Gastrocnemius medialis (tissue), 4 donors: ENCODE data around the gene UBFD1. TPM values are rescaled to one million over a fixed set of nuclear protein-coding genes. Genes with fewer than 3 reads are reported as not detected.

ENCODE experiments used
- ATAC-seq, 2 donors: fragments of 150-250 bp; one replicate each; pipeline ENCODE4 v1.9.1; 2016
- DNase-seq, 2 donors: peaks; one replicate each; pipeline ENCODE4 v3.0.0-alpha.2; 2019
- H3K27ac ChIP-seq, 4 donors: fragments of 200-600 bp; sonication (generic); 1 replicate in 1 of 4; 2 replicates in 3 of 4; pipeline ENCODE4 v1.5.1; 2016 to 2018; ENCODE audit warnings: mild to moderate bottlenecking in 2 of 4, moderate library complexity in 1 of 4
- H3K27me3 ChIP-seq, 3 donors: fragments of 200-600 bp; sonication (generic) in 2 of 3; 1 replicate in 1 of 3; 2 replicates in 2 of 3; pipeline versions ENCODE4 v1.5.1 to v1.6.0; 2016 to 2019; ENCODE audit warnings: mild to moderate bottlenecking in 1 of 3, moderate library complexity in 1 of 3
- H3K36me3 ChIP-seq, 2 donors: fragments of 200-600 bp; sonication (generic) in 1 of 2; one replicate each; pipeline ENCODE4 v1.5.1; 2017 to 2018
- H3K4me1 ChIP-seq, 2 donors: fragments of 200-600 bp; sonication (generic) in 1 of 2; one replicate each; pipeline ENCODE4 v1.5.1; 2016 to 2017; ENCODE audit warnings: mild to moderate bottlenecking in 2 of 2
- H3K4me3 ChIP-seq, 4 donors: fragments of 200-600 bp; sonication (generic) in 3 of 4; 1 replicate in 1 of 4; 2 replicates in 3 of 4; pipeline ENCODE4 v1.5.1; 2016 to 2019; ENCODE audit warnings: mild to moderate bottlenecking in 2 of 4
- H3K9me3 ChIP-seq, 3 donors: fragments of 200-600 bp; sonication (generic) in 2 of 3; 1 replicate in 1 of 3; 2 replicates in 2 of 3; pipeline ENCODE4 v1.5.1; 2016 to 2019
- CTCF ChIP-seq, 5 experiments: fragments of 450-650 bp in 3 of 5; fragments of 200-600 bp in 2 of 5; sonication (generic) in 2 of 5; IDR thresholded peaks in 4 of 5; conservative IDR thresholded peaks in 1 of 5; 1 replicate in 4 of 5; 2 replicates in 1 of 5; pipeline ENCODE4 v1.5.1; 2016 to 2019; ENCODE audit warnings: antibody characterized with exemption in 5 of 5, mild to moderate bottlenecking in 3 of 5, moderate library complexity in 3 of 5
- POLR2A ChIP-seq, 2 donors: fragments of 450-650 bp; IDR thresholded peaks; one replicate each; pipeline ENCODE4 v1.6.1; 2017; ENCODE audit warnings: antibody characterized with exemption in 2 of 2, mild to moderate bottlenecking in 2 of 2, moderate library complexity in 2 of 2
- in situ Hi-C, 4 donors: fragments of 200-750 bp; cut with MboI; loops; one replicate each; pipeline versions ENCODE4 v1.15.0 to v1.8.0; 2017; ENCODE audit warnings: low sequenced_read_pairs in 4 of 4
- intact Hi-C: fragments of 100-400 bp; cut with DNase I; formaldehyde crosslinking; loops from one replicate; pipeline ENCODE4 v1.15.1; 2023; ENCODE audit warnings: low total_unique reads
- total RNA-seq, 4 donors: library from RNA; depleted of rRNA; stranded (reverse); fragments of >200 nt; gene quantifications; one replicate each; pipeline versions ENCODE4 v1.1.0 to v1.2.3, GENCODE V29; 2016

The UBFD1 gene
- total RNA-seq, 4 donors from 2014 or later: 133 to 367 (median 317) TPM

- DNase-seq (no peak), ATAC-seq (no peak)
- Histone ChIP-seq H3K4me1 (peaks cover 0 to 3% of the 10 kb centered on the region in 2 donors), H3K36me3 (peaks cover 0 to 71% of the 10 kb centered on the region in 2 donors), H3K27ac (no peak overlapping the region), H3K4me3 (no peak overlapping the region), H3K9me3 (no peaks in the 10 kb centered on the region), H3K27me3 (no peaks in the 10 kb centered on the region)
- intact Hi-C loops: no loop called here
- no peak for TF ChIP-seq CTCF (IDR thresholded peaks at IDR 0.05 in 4 of 5, conservative IDR thresholded peaks at IDR 0.05 in 1 of 5)
- TF ChIP-seq POLR2A (IDR thresholded peaks at IDR 0.05): no peak
- in situ Hi-C loops: no loop called here
These were observed 34.2 kb upstream of the UBFD1 start for GRCh38 chr16:23523321-23523720.

GRCh38 chr16:23523876-23524385 is 33.6 kb upstream of the UBFD1 start:
- DNase-seq: no peak
- Histone ChIP-seq H3K4me1 (peaks cover 0 to 3% of the 10 kb centered on the region in 2 donors), H3K36me3 (peaks cover 0 to 76% of the 10 kb centered on the region in 2 donors), H3K27me3 (no peaks in the 10 kb centered on the region), H3K4me3 (no peak overlapping the region), H3K27ac (no peak overlapping the region), H3K9me3 (no peaks in the 10 kb centered on the region)
- in situ Hi-C loops (no loop called here), intact Hi-C loops (no loop called here)
- no peak for ATAC-seq
- no peak for TF ChIP-seq POLR2A (IDR thresholded peaks at IDR 0.05)
- no peak for TF ChIP-seq CTCF (IDR thresholded peaks at IDR 0.05 in 4 of 5, conservative IDR thresholded peaks at IDR 0.05 in 1 of 5)

GRCh38 chr16:23524886-23525285 is 32.6 kb upstream of the UBFD1 start:
- Histone ChIP-seq H3K36me3 (peaks cover 0 to 78% of the 10 kb centered on the region in 2 donors), H3K4me3 (no peak overlapping the region), H3K27ac (no peak overlapping the region), H3K27me3 (no peaks in the 10 kb centered on the region), H3K4me1 (peaks cover 0 to 3% of the 10 kb centered on the region in 2 donors), H3K9me3 (no peaks in the 10 kb centered on the region)
- TF ChIP-seq POLR2A (IDR thresholded peaks at IDR 0.05) (no peak), CTCF (IDR thresholded peaks at IDR 0.05 in 4 of 5, conservative IDR thresholded peaks at IDR 0.05 in 1 of 5) (no peak)
- in situ Hi-C loops (no loop called here), intact Hi-C loops (no loop called here)
- ATAC-seq (no peak), DNase-seq (no peak)

GRCh38 chr16:23527961-23528643 is 29.4 kb upstream of the UBFD1 start:
- peak; percentile 67 to 85 for ATAC-seq
- TF ChIP-seq POLR2A (IDR thresholded peaks at IDR 0.05) (no peak), CTCF (IDR thresholded peaks at IDR 0.05 in 4 of 5, conservative IDR thresholded peaks at IDR 0.05 in 1 of 5) (no peak)
- peak overlapping the region in 1 of 4 donors; percentile 50 for H3K27ac ChIP-seq
- in situ Hi-C loops (no loop called here), intact Hi-C loops (no loop called here)
- H3K4me1 ChIP-seq: peaks cover 0 to 3% of the 10 kb centered on the region in 2 donors
- DNase-seq: peak in 1 of 2 donors; percentile 52
- H3K4me3 ChIP-seq: no peak overlapping the region
- no peaks in the 10 kb centered on the region for H3K27me3 ChIP-seq
- no peaks in the 10 kb centered on the region for H3K9me3 ChIP-seq
- peaks cover 0 to 87% of the 10 kb centered on the region in 2 donors for H3K36me3 ChIP-seq
